K562 (cell line): ENCODE measurements around the gene CELSR2. TPM values are rescaled to one million over a fixed set of nuclear protein-coding genes. Genes with fewer than 3 reads are reported as not detected.

Experiments used
- ARID1B ChIP-seq: fragments of 450-650 bp; IDR thresholded peaks from 2 replicates; pipeline ENCODE4 v1.6.1; 2016; ENCODE audit warnings: antibody characterized with exemption, mild to moderate bottlenecking, inconsistent platforms
- BRD4 ChIP-seq: fragments of 200-600 bp; sonication (generic); IDR thresholded peaks from 2 replicates; pipeline ENCODE4 v1.6.1; 2017; ENCODE audit warnings: inconsistent platforms
- DNMT1 ChIP-seq: fragments of 450-650 bp; IDR thresholded peaks from 2 replicates; pipeline ENCODE4 v1.6.1; 2016; ENCODE audit warnings: antibody characterized with exemption, mild to moderate bottlenecking
- ELF1 ChIP-seq: fragments of 200-800 bp; sonication (Bioruptor generic); IDR thresholded peaks from 2 replicates; pipeline ENCODE4 v1.6.1; 2016; ENCODE audit warnings: missing genetic modification characterization, missing compliant biosample characterization
- GMEB1 ChIP-seq: fragments of 250-450 bp; sonication (Bioruptor Pico); IDR thresholded peaks from 2 replicates; pipeline ENCODE4 v1.4.0; 2020; ENCODE audit warnings: mild to moderate bottlenecking
- HNRNPLL ChIP-seq: fragments of 200-400 bp; formaldehyde crosslinking; IDR thresholded peaks from 2 replicates; pipeline ENCODE4 v1.6.1; 2017; ENCODE audit warnings: low read length, low read depth, mild to moderate bottlenecking; ENCODE audit not compliant: poor library complexity, severe bottlenecking
- NFRKB ChIP-seq: fragments of 450-650 bp; IDR thresholded peaks from 2 replicates; pipeline ENCODE4 v1.6.1; 2016; ENCODE audit warnings: low read depth
- POU5F1 ChIP-seq: fragments of 150-350 bp; IDR thresholded peaks from 2 replicates; pipeline ENCODE4 v1.6.1; 2014; ENCODE audit warnings: borderline replicate concordance, low read length, low read depth, mild to moderate bottlenecking; ENCODE audit not compliant: partially characterized antibody
- SAP30 ChIP-seq: fragments of 200-600 bp; sonication (generic); IDR thresholded peaks from 2 replicates; pipeline ENCODE4 v1.6.1; 2012; ENCODE audit warnings: borderline replicate concordance, low read depth, mild to moderate bottlenecking, moderate library complexity, low read length, control low read depth, inconsistent platforms; ENCODE audit not compliant: insufficient read depth, poor library complexity, severe bottlenecking
- TEAD1 ChIP-seq, 2 experiments: fragments of 450-650 bp in 1 of 2; sonication (generic) in 1 of 2; formaldehyde crosslinking; IDR thresholded peaks; 2 replicates each; pipeline versions ENCODE4 v1.4.0 to v1.8.0; 2020 to 2022; ENCODE audit warnings: mild to moderate bottlenecking in 2 of 2, missing genetic modification reagents in 1 of 2
- ZKSCAN1 ChIP-seq: fragments of 150-350 bp; IDR thresholded peaks from 2 replicates; pipeline ENCODE4 v1.6.1; 2016; ENCODE audit warnings: low read depth, low read length
- ZNF175 ChIP-seq: fragments of 200-800 bp; sonication (Bioruptor generic); IDR thresholded peaks from 2 replicates; pipeline ENCODE4 v1.6.1; 2016; ENCODE audit warnings: low read depth, mild to moderate bottlenecking, missing genetic modification characterization, missing compliant biosample characterization
- ZNF518B ChIP-seq: fragments of 250-450 bp; sonication (Bioruptor Pico); IDR thresholded peaks from 2 replicates; pipeline ENCODE4 v1.5.0; 2021; ENCODE audit warnings: mild to moderate bottlenecking, moderate library complexity
- ZNF57 ChIP-seq: fragments of 450-650 bp; formaldehyde crosslinking; IDR thresholded peaks from 2 replicates; pipeline ENCODE4 v1.4.0; 2020; ENCODE audit warnings: mild to moderate bottlenecking, moderate library complexity
- polyA plus RNA-seq, 8 experiments: library from polyadenylated mRNA; depleted of rRNA in 4 of 8; stranded (reverse) in 5 of 8; unstranded in 3 of 8; fragments of >200 nt; fragmentation: Nextera tagmentation in 2 of 8; fragmentation: Illumina TruSeq in 1 of 8; extraction: Ambion mirVana in 2 of 8; extraction: Trizol in 1 of 8; gene quantifications; 2 replicates each; pipeline versions ENCODE4 v1.2.1 to v1.2.3, GENCODE V29; 2011 to 2014; ENCODE audit warnings: inconsistent platforms in 1 of 8, missing spikeins in 1 of 8
- total RNA-seq, 7 experiments: library from RNA; depleted of rRNA in 6 of 7; stranded (reverse); fragments of >200 nt in 6 of 7; fragmentation: Illumina TruSeq in 2 of 7; extraction: Trizol in 2 of 7; gene quantifications; 2 replicates each; pipeline versions ENCODE4 v1.2.1 to v1.2.3, GENCODE V29; 2011 to 2021; ENCODE audit warnings: low replicate concordance in 1 of 7
- TF ChIP-seq, protein P1 (sequence below): fragments of 450-650 bp; IDR thresholded peaks from 2 replicates; pipeline ENCODE4 v1.6.1; 2014; ENCODE audit warnings: low read depth, mild to moderate bottlenecking, moderate library complexity, borderline replicate concordance
- TF ChIP-seq, protein P2 (sequence below): sonication (generic); formaldehyde crosslinking; IDR thresholded peaks from 2 replicates; pipeline ENCODE4 v1.8.0; 2022; ENCODE audit warnings: mild to moderate bottlenecking, missing genetic modification reagents

The CELSR2 gene
- total and polyA plus RNA-seq, 9 of the 15 experiments (the other 6 are each of a cell fraction or from before 2014, with no cell fraction given), result 0.31 to 21.9 (median 4.2) TPM

DNA sequence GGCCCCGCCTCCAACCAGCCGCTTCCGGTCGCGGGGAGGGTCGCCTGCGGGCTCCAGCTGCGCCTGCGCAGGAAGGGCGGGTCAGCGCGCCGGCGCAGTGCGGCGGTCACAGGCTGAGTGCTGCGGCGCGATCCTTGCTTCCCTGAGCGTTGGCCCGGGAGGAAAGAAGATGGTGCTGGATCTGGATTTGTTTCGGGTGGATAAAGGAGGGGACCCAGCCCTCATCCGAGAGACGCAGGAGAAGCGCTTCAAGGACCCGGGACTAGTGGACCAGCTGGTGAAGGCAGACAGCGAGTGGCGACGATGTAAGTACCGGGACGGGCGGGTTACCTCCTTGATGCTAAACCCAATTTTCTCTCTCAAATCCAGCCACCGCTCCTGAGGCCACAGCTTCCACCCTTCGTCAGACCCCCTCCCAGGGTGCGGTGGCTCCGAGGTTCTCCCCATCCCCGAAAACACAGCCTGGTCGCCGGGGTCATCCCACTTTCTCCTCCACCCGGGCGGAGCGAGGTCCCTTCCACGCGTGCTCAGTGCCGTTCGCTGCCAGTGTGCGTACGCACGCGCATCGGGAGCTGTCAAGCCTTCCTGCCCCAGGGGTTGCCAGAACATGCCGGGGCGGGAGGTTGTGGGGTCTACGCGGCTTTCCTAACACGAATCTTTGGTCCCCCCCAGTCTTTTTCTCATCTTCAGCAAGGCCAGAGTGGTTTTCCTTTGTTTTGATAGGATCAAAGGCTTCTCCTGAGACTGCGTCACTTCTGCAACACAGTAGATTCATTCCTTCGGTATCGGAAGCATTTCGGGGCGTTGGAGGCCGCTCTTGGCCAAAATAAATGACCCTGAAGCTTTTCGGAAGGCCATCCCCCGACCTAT, 35.3 kb upstream of the CELSR2 start, which contains the start of gene SARS1 (continued):
- peak; percentile 61 for TF ChIP-seq POU5F1
- TF ChIP-seq DNMT1, result peak; percentile 88; the same call in 1 of the 2 replicates
- TF ChIP-seq ZNF57 (CRISPR knock-in tag), result no peak
- peak; percentile 42; the same call in 1 of the 2 replicates for TF ChIP-seq NFRKB
- TF ChIP-seq TEAD1 (CRISPR knock-in tag; IDR thresholded peaks at IDR 0.05), result no peak; a peak in 1 of 4 replicates
- peak; percentile 2; the same call in 1 of the 2 replicates for TF ChIP-seq ZKSCAN1
- TF ChIP-seq, protein P1, sequence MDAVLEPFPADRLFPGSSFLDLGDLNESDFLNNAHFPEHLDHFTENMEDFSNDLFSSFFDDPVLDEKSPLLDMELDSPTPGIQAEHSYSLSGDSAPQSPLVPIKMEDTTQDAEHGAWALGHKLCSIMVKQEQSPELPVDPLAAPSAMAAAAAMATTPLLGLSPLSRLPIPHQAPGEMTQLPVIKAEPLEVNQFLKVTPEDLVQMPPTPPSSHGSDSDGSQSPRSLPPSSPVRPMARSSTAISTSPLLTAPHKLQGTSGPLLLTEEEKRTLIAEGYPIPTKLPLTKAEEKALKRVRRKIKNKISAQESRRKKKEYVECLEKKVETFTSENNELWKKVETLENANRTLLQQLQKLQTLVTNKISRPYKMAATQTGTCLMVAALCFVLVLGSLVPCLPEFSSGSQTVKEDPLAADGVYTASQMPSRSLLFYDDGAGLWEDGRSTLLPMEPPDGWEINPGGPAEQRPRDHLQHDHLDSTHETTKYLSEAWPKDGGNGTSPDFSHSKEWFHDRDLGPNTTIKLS, result no peak
- peak; percentile 44; the same call in 1 of the 2 replicates for TF ChIP-seq BRD4
- 0 out of 2 replicates have a peak, but pooled peaks have one; percentile 15 for TF ChIP-seq ARID1B
- TF ChIP-seq GMEB1 (CRISPR knock-in tag), result peak; percentile 42; the same call in 1 of the 2 replicates
- no peak for TF ChIP-seq ZNF518B
- 0 out of 2 replicates have a peak, but pooled peaks have one; percentile 49 for TF ChIP-seq ZNF175 (CRISPR knock-in tag)
- TF ChIP-seq HNRNPLL, result peak; percentile 78
- peak; percentile 87 for TF ChIP-seq ELF1 (tag)
- TF ChIP-seq, protein P2, sequence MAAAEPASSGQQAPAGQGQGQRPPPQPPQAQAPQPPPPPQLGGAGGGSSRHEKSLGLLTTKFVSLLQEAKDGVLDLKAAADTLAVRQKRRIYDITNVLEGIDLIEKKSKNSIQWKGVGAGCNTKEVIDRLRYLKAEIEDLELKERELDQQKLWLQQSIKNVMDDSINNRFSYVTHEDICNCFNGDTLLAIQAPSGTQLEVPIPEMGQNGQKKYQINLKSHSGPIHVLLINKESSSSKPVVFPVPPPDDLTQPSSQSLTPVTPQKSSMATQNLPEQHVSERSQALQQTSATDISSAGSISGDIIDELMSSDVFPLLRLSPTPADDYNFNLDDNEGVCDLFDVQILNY, result 0 out of 2 replicates have a peak, but pooled peaks have one; percentile 14
- peak; percentile 94 for TF ChIP-seq SAP30
